ENCODE measurements around the gene PHLPP1. TPM values are rescaled to one million over a fixed set of nuclear protein-coding genes. Genes with fewer than 3 reads are reported as not detected.

Gene PHLPP1
- total RNA-seq, 2 donors from 2014 or later, result 4.6 to 5.9 TPM

GRCh38 chr18:62957885-62958472, 242.6 kb downstream of the PHLPP1 start:
- Histone ChIP-seq H3K27me3 (no peaks in the 10 kb centered on the region), H3K36me3 (peaks cover under 1% of the 10 kb centered on the region), H3K9me3 (no peaks in the 10 kb centered on the region), H3K4me3 (no peak overlapping the region), H3K27ac (no peak overlapping the region), H3K4me1 (no peaks in the 10 kb centered on the region)
- DNase-seq (ENCODE audit: low spot score), result no peak
- TF ChIP-seq, protein P1, sequence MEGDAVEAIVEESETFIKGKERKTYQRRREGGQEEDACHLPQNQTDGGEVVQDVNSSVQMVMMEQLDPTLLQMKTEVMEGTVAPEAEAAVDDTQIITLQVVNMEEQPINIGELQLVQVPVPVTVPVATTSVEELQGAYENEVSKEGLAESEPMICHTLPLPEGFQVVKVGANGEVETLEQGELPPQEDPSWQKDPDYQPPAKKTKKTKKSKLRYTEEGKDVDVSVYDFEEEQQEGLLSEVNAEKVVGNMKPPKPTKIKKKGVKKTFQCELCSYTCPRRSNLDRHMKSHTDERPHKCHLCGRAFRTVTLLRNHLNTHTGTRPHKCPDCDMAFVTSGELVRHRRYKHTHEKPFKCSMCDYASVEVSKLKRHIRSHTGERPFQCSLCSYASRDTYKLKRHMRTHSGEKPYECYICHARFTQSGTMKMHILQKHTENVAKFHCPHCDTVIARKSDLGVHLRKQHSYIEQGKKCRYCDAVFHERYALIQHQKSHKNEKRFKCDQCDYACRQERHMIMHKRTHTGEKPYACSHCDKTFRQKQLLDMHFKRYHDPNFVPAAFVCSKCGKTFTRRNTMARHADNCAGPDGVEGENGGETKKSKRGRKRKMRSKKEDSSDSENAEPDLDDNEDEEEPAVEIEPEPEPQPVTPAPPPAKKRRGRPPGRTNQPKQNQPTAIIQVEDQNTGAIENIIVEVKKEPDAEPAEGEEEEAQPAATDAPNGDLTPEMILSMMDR (IDR thresholded peaks at IDR 0.05), result peak; percentile 13 to 60

DNA sequence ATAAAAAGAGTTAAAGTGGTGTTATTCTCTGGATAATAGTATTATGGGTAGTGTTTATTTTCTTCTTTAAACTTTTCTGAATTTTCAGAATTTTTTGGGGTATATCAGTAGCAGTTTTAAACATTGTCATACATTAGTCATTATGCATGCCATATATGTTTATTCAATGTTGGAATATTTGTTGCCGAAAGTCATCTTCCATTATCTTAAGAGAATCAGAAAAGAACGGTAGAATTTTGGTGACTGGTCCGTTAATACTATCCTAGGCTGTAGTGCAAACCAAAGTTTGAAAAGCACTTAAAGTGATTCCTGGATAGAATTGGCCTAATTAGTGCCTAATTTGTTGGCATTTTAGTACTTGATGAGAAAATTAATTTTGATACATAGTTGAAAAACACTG, 244.1 kb downstream of the PHLPP1 start:
- H3K9me3 ChIP-seq, result no peaks in the 10 kb centered on the region
- no peaks in the 10 kb centered on the region for H3K27me3 ChIP-seq
- no peak for DNase-seq (ENCODE audit: low spot score)
- no peak overlapping the region for H3K4me3 ChIP-seq
- H3K27ac ChIP-seq, result no peak overlapping the region
- TF ChIP-seq, protein P1 (IDR thresholded peaks at IDR 0.05), result no peak
- H3K36me3 ChIP-seq, result peaks cover 13% of the 10 kb centered on the region
- H3K4me1 ChIP-seq, result no peaks in the 10 kb centered on the region

GRCh38 chr18:62963507-62963906, 248.2 kb downstream of the PHLPP1 start:
- no peaks in the 10 kb centered on the region for H3K27me3 ChIP-seq
- peaks cover 17% of the 10 kb centered on the region for H3K36me3 ChIP-seq
- DNase-seq (ENCODE audit: low spot score), result no peak
- H3K4me3 ChIP-seq, result no peak overlapping the region
- TF ChIP-seq, protein P1 (IDR thresholded peaks at IDR 0.05), result no peak
- H3K9me3 ChIP-seq, result no peaks in the 10 kb centered on the region
- no peaks in the 10 kb centered on the region for H3K4me1 ChIP-seq
- no peak overlapping the region for H3K27ac ChIP-seq

- no peaks in the 10 kb centered on the region for H3K27me3 ChIP-seq
- H3K27ac ChIP-seq, result no peak overlapping the region
- no peak for DNase-seq (ENCODE audit: low spot score)
- no peaks in the 10 kb centered on the region for H3K4me1 ChIP-seq
- TF ChIP-seq, protein P1 (IDR thresholded peaks at IDR 0.05), result no peak
- H3K4me3 ChIP-seq, result no peak overlapping the region
- no peaks in the 10 kb centered on the region for H3K9me3 ChIP-seq
- H3K36me3 ChIP-seq, result peaks cover 17% of the 10 kb centered on the region
Measured at GRCh38 chr18:62964432-62964831, 249.1 kb downstream of the PHLPP1 start.

GRCh38 chr18:62967089-62967488, 251.7 kb downstream of the PHLPP1 start:
- peaks cover 17% of the 10 kb centered on the region for H3K36me3 ChIP-seq
- DNase-seq (ENCODE audit: low spot score), result no peak
- H3K4me3 ChIP-seq, result no peak overlapping the region

More at GRCh38 chr18:62967089-62967488, 251.7 kb downstream of the PHLPP1 start:
- Histone ChIP-seq H3K27ac (no peak overlapping the region), H3K27me3 (no peaks in the 10 kb centered on the region), H3K9me3 (no peaks in the 10 kb centered on the region), H3K4me1 (no peaks in the 10 kb centered on the region)
- TF ChIP-seq, protein P1 (IDR thresholded peaks at IDR 0.05), result no peak

Data from right atrium auricular region (tissue), 2 donors.